Measurements from ENCODE around the gene PPFIA1. TPM values are rescaled to one million over a fixed set of nuclear protein-coding genes. Genes with fewer than 3 reads are reported as not detected.
"Not testable (repeated sequence)": the region's sequence is repeated elsewhere in the genome, so short reads cannot be mapped to it uniquely, and the experiment has no call there.

Gene PPFIA1
- total RNA-seq, 1 donor from 2014 or later, result 45.3 TPM

- peaks cover 58% of the 10 kb centered on the region for H3K36me3 ChIP-seq
- no peaks in the 10 kb centered on the region for H3K27me3 ChIP-seq (ENCODE audit: low read depth)
- H3K27ac ChIP-seq (replicated peaks), result peak overlapping the region; percentile 53
- intact Hi-C loops (cut with micrococcal nuclease), result no loop called here
- no peak overlapping the region for H3K4me3 ChIP-seq
- no peak for DNase-seq
- peaks cover 42% of the 10 kb centered on the region for H3K4me1 ChIP-seq
- H3K9me3 ChIP-seq (replicated peaks), result no peaks in the 10 kb centered on the region
- no peak for TF ChIP-seq CTCF (IDR thresholded peaks at IDR 0.05; ENCODE audit: borderline replicate concordance)
These were observed 55.3 kb downstream of the PPFIA1 start for GRCh38 chr11:70325824-70326223.

GRCh38 chr11:70326365-70326811 is 55.9 kb downstream of the PPFIA1 start:
- peak overlapping the region; percentile 53 for H3K27ac ChIP-seq (replicated peaks)
- intact Hi-C loops (cut with micrococcal nuclease), result no loop called here
- peak overlapping the region; percentile 2 for H3K4me3 ChIP-seq
- DNase-seq, result no peak
- peaks cover 41% of the 10 kb centered on the region for H3K4me1 ChIP-seq
- no peaks in the 10 kb centered on the region for H3K9me3 ChIP-seq (replicated peaks)
- H3K27me3 ChIP-seq (ENCODE audit: low read depth), result no peaks in the 10 kb centered on the region
- no peak for TF ChIP-seq CTCF (IDR thresholded peaks at IDR 0.05; ENCODE audit: borderline replicate concordance)
- peaks cover 64% of the 10 kb centered on the region for H3K36me3 ChIP-seq

- peak overlapping the region; percentile 2 for H3K4me3 ChIP-seq
- peaks cover 41% of the 10 kb centered on the region for H3K4me1 ChIP-seq
- H3K27ac ChIP-seq (replicated peaks), result peak overlapping the region; percentile 53
- no peaks in the 10 kb centered on the region for H3K9me3 ChIP-seq (replicated peaks)
- peaks cover 68% of the 10 kb centered on the region for H3K36me3 ChIP-seq
- TF ChIP-seq CTCF (IDR thresholded peaks at IDR 0.05; ENCODE audit: borderline replicate concordance), result no peak
- intact Hi-C loops (cut with micrococcal nuclease), result no loop called here
- no peaks in the 10 kb centered on the region for H3K27me3 ChIP-seq (ENCODE audit: low read depth)
- DNase-seq, result no peak
These were observed 56.3 kb downstream of the PPFIA1 start for GRCh38 chr11:70326833-70327232.

GRCh38 chr11:70327717-70328116 is 57.2 kb downstream of the PPFIA1 start:
- Histone ChIP-seq H3K27me3 (ENCODE audit: low read depth) (no peaks in the 10 kb centered on the region), H3K36me3 (peaks cover 77% of the 10 kb centered on the region), H3K4me1 (peaks cover 46% of the 10 kb centered on the region), H3K9me3 (replicated peaks) (no peaks in the 10 kb centered on the region), H3K4me3 (no peak overlapping the region), H3K27ac (replicated peaks) (peak overlapping the region; percentile 53)
- DNase-seq, result no peak
- TF ChIP-seq CTCF (IDR thresholded peaks at IDR 0.05; ENCODE audit: borderline replicate concordance), result no peak
- intact Hi-C loops (cut with micrococcal nuclease), result no loop called here

GRCh38 chr11:70328556-70328955 is 58.1 kb downstream of the PPFIA1 start:
- no peaks in the 10 kb centered on the region for H3K27me3 ChIP-seq (ENCODE audit: low read depth)
- no peak for DNase-seq
- no peaks in the 10 kb centered on the region for H3K9me3 ChIP-seq (replicated peaks)
- intact Hi-C loops (cut with micrococcal nuclease), result no loop called here
- TF ChIP-seq CTCF (IDR thresholded peaks at IDR 0.05; ENCODE audit: borderline replicate concordance), result no peak
- H3K4me3 ChIP-seq, result no peak overlapping the region
- H3K36me3 ChIP-seq, result peaks cover 86% of the 10 kb centered on the region
- no peak overlapping the region for H3K27ac ChIP-seq (replicated peaks)
- peaks cover 43% of the 10 kb centered on the region for H3K4me1 ChIP-seq

- DNase-seq; H3K27me3 ChIP-seq (ENCODE audit: low read depth); H3K4me3 ChIP-seq; H3K27ac ChIP-seq (replicated peaks); H3K9me3 ChIP-seq (replicated peaks); intact Hi-C loops (cut with micrococcal nuclease): not testable (repeated sequence)
- Histone ChIP-seq H3K36me3 (peaks cover 93% of the 10 kb centered on the region), H3K4me1 (peaks cover 24% of the 10 kb centered on the region)
These were observed 60.9 kb downstream of the PPFIA1 start for GRCh38 chr11:70331320-70331843.
